MG63 (cell line): ENCODE measurements around the gene ABCA12. TPM values are rescaled to one million over a fixed set of nuclear protein-coding genes. Genes with fewer than 3 reads are reported as not detected.

Source experiments
- DNase-seq: peaks from one replicate; pipeline ENCODE4 v3.0.0-alpha.2; 2020
- H3K27me3 ChIP-seq: fragments of 250-450 bp; sonication (Bioruptor Pico); 2 replicates; pipeline ENCODE4 v1.5.1; 2020; ENCODE audit warnings: mild to moderate bottlenecking, moderate library complexity
- H3K36me3 ChIP-seq: fragments of 250-450 bp; sonication (Bioruptor Pico); 2 replicates; pipeline ENCODE4 v1.5.1; 2020; ENCODE audit warnings: mild to moderate bottlenecking, moderate library complexity
- H3K4me3 ChIP-seq: fragments of 250-450 bp; sonication (Bioruptor Pico); 2 replicates; pipeline ENCODE4 v1.5.1; 2020; ENCODE audit warnings: mild to moderate bottlenecking, moderate library complexity
- H3K9me3 ChIP-seq: fragments of 250-450 bp; sonication (Bioruptor Pico); 2 replicates; pipeline ENCODE4 v1.5.1; 2020; ENCODE audit warnings: mild to moderate bottlenecking, moderate library complexity
- total RNA-seq: library from RNA; depleted of rRNA; stranded (reverse); fragments of >200 nt; shearing (Covaris generic); gene quantifications from 2 replicates; pipeline ENCODE4 v1.2.3, GENCODE V29; 2014; ENCODE audit warnings: low replicate concordance

The ABCA12 gene
- total RNA-seq, 1 experiment from 2014 or later = not detected

- Histone ChIP-seq H3K27me3 (no peaks in the 10 kb centered on the region), H3K36me3 (no peaks in the 10 kb centered on the region), H3K4me3 (no peak overlapping the region), H3K9me3 (no peaks in the 10 kb centered on the region)
- peak; percentile 7 for DNase-seq
These were observed 116.0 kb downstream of the ABCA12 start for GRCh38 chr2:215022418-215022817.

- no peak overlapping the region for H3K4me3 ChIP-seq
- no peak for DNase-seq
- H3K9me3 ChIP-seq = no peaks in the 10 kb centered on the region
- H3K36me3 ChIP-seq = no peaks in the 10 kb centered on the region
- H3K27me3 ChIP-seq = no peaks in the 10 kb centered on the region
These were observed 118.1 kb downstream of the ABCA12 start for GRCh38 chr2:215020283-215020682.

GRCh38 chr2:215019521-215020145 is 118.8 kb downstream of the ABCA12 start:
- H3K9me3 ChIP-seq = no peaks in the 10 kb centered on the region
- DNase-seq = no peak
- H3K36me3 ChIP-seq = no peaks in the 10 kb centered on the region
- H3K27me3 ChIP-seq = no peaks in the 10 kb centered on the region
- H3K4me3 ChIP-seq = no peak overlapping the region

- no peaks in the 10 kb centered on the region for H3K27me3 ChIP-seq
- no peak overlapping the region for H3K4me3 ChIP-seq
- H3K36me3 ChIP-seq = no peaks in the 10 kb centered on the region
- no peak for DNase-seq
- no peaks in the 10 kb centered on the region for H3K9me3 ChIP-seq
These were observed 119.3 kb downstream of the ABCA12 start for GRCh38 chr2:215019085-215019484.

GRCh38 chr2:215015421-215015820 is 123.0 kb downstream of the ABCA12 start:
- H3K4me3 ChIP-seq = no peak overlapping the region
- no peaks in the 10 kb centered on the region for H3K36me3 ChIP-seq
- H3K27me3 ChIP-seq = no peaks in the 10 kb centered on the region
- H3K9me3 ChIP-seq = no peaks in the 10 kb centered on the region
- no peak for DNase-seq

- no peaks in the 10 kb centered on the region for H3K36me3 ChIP-seq
- H3K27me3 ChIP-seq = 0 out of 2 replicates have a peak, but pooled peaks cover 2% of the 10 kb centered on the region
- H3K9me3 ChIP-seq = no peaks in the 10 kb centered on the region
- DNase-seq = no peak
- no peak overlapping the region for H3K4me3 ChIP-seq
These were observed 128.0 kb downstream of the ABCA12 start for GRCh38 chr2:215010390-215010789.

- peak; percentile 7 for DNase-seq
- no peak overlapping the region for H3K4me3 ChIP-seq
- no peaks in the 10 kb centered on the region for H3K9me3 ChIP-seq
- no peaks in the 10 kb centered on the region for H3K36me3 ChIP-seq
- H3K27me3 ChIP-seq = no peaks in the 10 kb centered on the region
These were observed 135.4 kb downstream of the ABCA12 start for GRCh38 chr2:215003001-215003400.

GRCh38 chr2:215002500-215002899 is 135.9 kb downstream of the ABCA12 start:
- peak; percentile 13 for DNase-seq
- Histone ChIP-seq H3K9me3 (no peaks in the 10 kb centered on the region), H3K36me3 (no peaks in the 10 kb centered on the region), H3K27me3 (no peaks in the 10 kb centered on the region), H3K4me3 (no peak overlapping the region)

GRCh38 chr2:215000721-215001120 is 137.7 kb downstream of the ABCA12 start:
- no peak for DNase-seq
- H3K27me3 ChIP-seq = no peaks in the 10 kb centered on the region
- no peaks in the 10 kb centered on the region for H3K36me3 ChIP-seq
- no peak overlapping the region for H3K4me3 ChIP-seq
- H3K9me3 ChIP-seq = no peaks in the 10 kb centered on the region

GRCh38 chr2:214995926-214996670 is 142.3 kb downstream of the ABCA12 start:
- no peaks in the 10 kb centered on the region for H3K27me3 ChIP-seq
- H3K4me3 ChIP-seq = no peak overlapping the region
- H3K36me3 ChIP-seq = no peaks in the 10 kb centered on the region
- no peak for DNase-seq
- H3K9me3 ChIP-seq = no peaks in the 10 kb centered on the region

GRCh38 chr2:214995409-214995808 is 143.0 kb downstream of the ABCA12 start:
- Histone ChIP-seq H3K4me3 (no peak overlapping the region), H3K36me3 (no peaks in the 10 kb centered on the region), H3K9me3 (no peaks in the 10 kb centered on the region), H3K27me3 (no peaks in the 10 kb centered on the region)
- DNase-seq = no peak

GRCh38 chr2:214992911-214993310 is 145.5 kb downstream of the ABCA12 start:
- H3K27me3 ChIP-seq = no peaks in the 10 kb centered on the region
- H3K4me3 ChIP-seq = no peak overlapping the region
- H3K9me3 ChIP-seq = no peaks in the 10 kb centered on the region
- no peaks in the 10 kb centered on the region for H3K36me3 ChIP-seq
- DNase-seq = no peak

- H3K4me3 ChIP-seq = no peak overlapping the region
- no peaks in the 10 kb centered on the region for H3K27me3 ChIP-seq
- DNase-seq = no peak
- no peaks in the 10 kb centered on the region for H3K9me3 ChIP-seq
- no peaks in the 10 kb centered on the region for H3K36me3 ChIP-seq
These were observed 149.2 kb downstream of the ABCA12 start for GRCh38 chr2:214989187-214989586.

GRCh38 chr2:214987261-214987660 is 151.2 kb downstream of the ABCA12 start:
- H3K27me3 ChIP-seq = no peaks in the 10 kb centered on the region
- DNase-seq = no peak

GRCh38 chr2:214985619-214986018 is 152.8 kb downstream of the ABCA12 start:
- no peak for DNase-seq
- Histone ChIP-seq H3K36me3 (no peaks in the 10 kb centered on the region), H3K27me3 (no peaks in the 10 kb centered on the region), H3K4me3 (no peak overlapping the region), H3K9me3 (no peaks in the 10 kb centered on the region)

More at GRCh38 chr2:214987261-214987660, 151.2 kb downstream of the ABCA12 start:
- Histone ChIP-seq H3K36me3 (no peaks in the 10 kb centered on the region), H3K4me3 (no peak overlapping the region), H3K9me3 (no peaks in the 10 kb centered on the region)

GRCh38 chr2:214966420-214966819 is 172.0 kb downstream of the ABCA12 start:
- no peak for DNase-seq
- Histone ChIP-seq H3K4me3 (no peak overlapping the region), H3K36me3 (no peaks in the 10 kb centered on the region; the same call in 1 of the 2 replicates), H3K27me3 (no peaks in the 10 kb centered on the region), H3K9me3 (peaks cover 2% of the 10 kb centered on the region; the same call in 1 of the 2 replicates)

- peaks cover 2% of the 10 kb centered on the region; the same call in 1 of the 2 replicates for H3K9me3 ChIP-seq
- no peak overlapping the region for H3K4me3 ChIP-seq
- DNase-seq = no peak
- peaks cover 3% of the 10 kb centered on the region; the same call in 1 of the 2 replicates for H3K27me3 ChIP-seq
- no peaks in the 10 kb centered on the region; the same call in 1 of the 2 replicates for H3K36me3 ChIP-seq
These were observed 177.7 kb downstream of the ABCA12 start for GRCh38 chr2:214960677-214961076.

GRCh38 chr2:214946949-214947348 is 191.5 kb downstream of the ABCA12 start:
- no peaks in the 10 kb centered on the region for H3K27me3 ChIP-seq
- no peaks in the 10 kb centered on the region for H3K36me3 ChIP-seq

More at GRCh38 chr2:214946949-214947348, 191.5 kb downstream of the ABCA12 start:
- no peaks in the 10 kb centered on the region for H3K9me3 ChIP-seq
- no peak for DNase-seq
- H3K4me3 ChIP-seq = no peak overlapping the region
